HG03103 (cell line): Measurements from ENCODE around the gene ULBP1.
"Not testable (repeated sequence)": the region's sequence is repeated elsewhere in the genome, so short reads cannot be mapped to it uniquely, and the experiment has no call there.

Source experiments
- ATAC-seq: cut with Tn5 transposase; IDR thresholded peaks from one replicate; pipeline ENCODE4 v1.9.1; 2021; ENCODE audit warnings: low read depth; ENCODE audit not compliant: unreplicated experiment

The ULBP1 gene

DNA sequence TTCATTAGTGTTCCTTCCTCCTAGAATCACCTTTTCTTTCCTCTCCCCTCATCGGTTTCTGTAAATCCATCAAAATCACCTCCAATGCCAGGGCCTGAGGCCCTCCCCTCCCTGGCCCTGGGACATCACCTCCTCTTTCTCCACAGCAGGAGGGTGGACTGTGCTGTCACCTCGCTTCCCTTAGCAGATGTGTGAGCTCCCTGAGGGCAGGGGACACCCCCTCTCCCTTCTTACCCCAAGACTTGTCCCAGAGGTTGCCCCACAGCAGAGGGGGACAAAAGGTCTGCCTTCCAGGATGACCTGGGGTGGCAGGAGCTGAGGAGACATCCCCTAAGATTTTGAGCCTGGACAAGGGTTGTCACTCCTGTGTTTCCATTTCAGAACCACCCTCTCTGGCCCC, 5.9 kb downstream of the ULBP1 start:
- no peak for ATAC-seq

GRCh38 chr6:149974394-149974793, 10.7 kb downstream of the ULBP1 start:
- ATAC-seq, result not testable (repeated sequence)

- no peak for ATAC-seq
These were observed 11.1 kb downstream of the ULBP1 start for GRCh38 chr6:149974825-149975224.

DNA sequence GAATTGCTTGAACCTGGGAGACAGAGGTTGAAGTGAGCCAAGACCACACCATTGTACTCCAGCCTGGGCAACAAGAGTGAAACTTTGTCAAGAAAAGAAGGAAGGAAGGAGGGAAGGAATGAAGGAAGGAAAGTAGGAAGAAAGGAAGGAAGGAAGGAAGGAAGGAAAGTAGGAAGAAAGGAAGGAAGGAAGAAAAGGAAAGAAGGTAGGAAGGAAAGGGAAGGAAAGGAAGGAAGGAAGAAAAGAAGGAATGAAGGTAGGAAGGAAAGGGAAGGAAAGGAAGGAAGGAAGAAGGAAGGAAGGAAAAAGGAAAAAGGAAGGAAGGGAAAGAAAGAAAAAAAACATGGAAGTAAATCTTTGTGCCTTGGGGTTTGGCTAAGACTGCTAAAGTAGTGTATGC, 11.7 kb downstream of the ULBP1 start:
- ATAC-seq, result no peak

- ATAC-seq, result no peak
These were observed 13.5 kb downstream of the ULBP1 start for GRCh38 chr6:149977221-149977620.

DNA sequence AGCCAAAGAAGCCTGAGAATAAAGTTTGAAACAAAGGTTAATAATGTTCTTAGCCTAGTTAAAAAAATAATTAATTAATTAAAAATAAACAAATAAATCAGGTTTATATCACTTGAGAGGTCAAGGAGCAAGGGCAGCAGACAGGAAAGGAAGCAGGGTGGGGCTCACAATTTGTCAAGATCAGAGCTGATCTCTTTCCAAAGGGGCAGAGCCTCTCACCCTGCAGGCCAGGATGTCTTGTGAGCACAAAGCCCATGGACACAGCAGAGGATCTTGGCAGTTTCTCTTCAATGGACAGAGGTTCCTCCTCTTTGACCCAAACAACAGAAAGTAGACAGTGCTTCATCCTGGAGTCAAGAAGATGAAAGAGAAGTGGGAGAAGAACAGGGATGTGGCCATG, 14.9 kb downstream of the ULBP1 start:
- no peak for ATAC-seq

GRCh38 chr6:149979293-149979692, 15.6 kb downstream of the ULBP1 start:
- ATAC-seq, result no peak

DNA sequence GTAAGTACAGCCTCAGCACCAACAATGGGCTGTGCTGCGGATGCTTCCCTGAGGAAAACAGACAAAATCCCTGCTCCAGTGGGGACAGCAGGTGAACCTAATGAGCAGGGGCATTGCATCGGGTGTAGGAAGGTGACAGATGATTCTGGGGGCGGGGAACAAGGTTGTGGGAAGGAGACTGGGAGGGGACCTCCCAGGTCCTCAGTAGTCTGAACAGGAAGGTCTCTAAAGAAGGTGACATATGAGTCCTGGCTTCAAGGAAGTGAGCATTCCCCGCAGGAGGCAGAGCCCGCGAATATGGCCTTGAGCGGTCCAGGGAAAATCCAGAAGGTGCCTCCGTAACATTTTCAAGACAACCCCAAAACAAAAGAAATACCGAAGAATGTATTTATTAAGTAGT, 19.4 kb downstream of the ULBP1 start:
- ATAC-seq, result no peak

- ATAC-seq, result no peak
These were observed 21.0 kb downstream of the ULBP1 start for GRCh38 chr6:149984773-149985172.

DNA sequence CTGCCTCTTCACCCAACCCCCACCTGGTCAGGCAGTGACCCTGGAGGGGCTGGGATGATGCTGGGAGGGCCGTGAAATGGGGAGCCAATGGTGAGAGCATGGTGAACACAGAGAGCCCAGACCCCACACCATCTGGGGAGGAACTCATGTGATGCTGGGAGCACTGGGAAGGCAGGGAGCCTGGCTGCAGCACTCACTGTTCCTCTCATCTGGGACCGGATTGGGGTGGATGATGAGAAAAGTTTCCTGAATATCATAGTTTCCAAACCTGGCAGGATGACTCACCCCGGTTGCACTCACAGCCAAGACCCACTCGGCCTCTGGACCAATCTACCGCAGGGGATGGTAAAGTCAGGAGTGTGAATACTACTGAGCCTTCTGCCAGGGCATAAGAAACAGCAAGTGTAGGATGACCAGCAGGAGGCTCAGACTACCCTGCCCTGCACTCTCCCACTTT, 21.8 kb downstream of the ULBP1 start:
- ATAC-seq, result no peak

DNA sequence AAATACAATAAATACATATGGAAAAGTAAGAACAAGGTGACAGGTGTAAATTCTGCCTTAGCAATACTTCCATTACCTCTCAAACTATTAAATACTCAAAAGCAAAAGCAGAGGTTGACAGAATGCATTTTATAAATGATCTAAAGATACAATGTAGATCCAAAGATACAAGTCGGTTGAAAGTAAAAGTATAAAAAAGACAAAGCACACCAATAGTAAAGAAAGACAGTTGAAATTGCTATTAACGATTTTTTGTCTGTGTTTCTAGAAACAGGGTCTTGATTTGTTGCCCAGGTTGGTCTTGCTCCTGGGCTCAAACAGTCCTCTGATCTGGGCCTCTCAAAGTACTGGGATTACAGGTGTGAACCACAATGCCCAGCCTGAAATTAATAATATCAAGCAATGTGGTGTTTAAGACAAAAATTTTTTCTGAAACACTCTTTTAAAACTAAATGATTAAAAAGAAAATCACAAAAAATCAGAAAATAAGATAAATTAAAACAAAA, 23.9 kb downstream of the ULBP1 start:
- no peak for ATAC-seq

- ATAC-seq, result no peak
These were observed 25.0 kb downstream of the ULBP1 start for GRCh38 chr6:149988550-149989346.

GRCh38 chr6:149990212-149990660, 26.5 kb downstream of the ULBP1 start:
- no peak for ATAC-seq

GRCh38 chr6:149990661-149991471, 27.1 kb downstream of the ULBP1 start:
- no peak for ATAC-seq

GRCh38 chr6:149991472-149991795, 27.7 kb downstream of the ULBP1 start:
- not testable (repeated sequence) for ATAC-seq

GRCh38 chr6:149991838-149992237, 28.1 kb downstream of the ULBP1 start:
- no peak for ATAC-seq

DNA sequence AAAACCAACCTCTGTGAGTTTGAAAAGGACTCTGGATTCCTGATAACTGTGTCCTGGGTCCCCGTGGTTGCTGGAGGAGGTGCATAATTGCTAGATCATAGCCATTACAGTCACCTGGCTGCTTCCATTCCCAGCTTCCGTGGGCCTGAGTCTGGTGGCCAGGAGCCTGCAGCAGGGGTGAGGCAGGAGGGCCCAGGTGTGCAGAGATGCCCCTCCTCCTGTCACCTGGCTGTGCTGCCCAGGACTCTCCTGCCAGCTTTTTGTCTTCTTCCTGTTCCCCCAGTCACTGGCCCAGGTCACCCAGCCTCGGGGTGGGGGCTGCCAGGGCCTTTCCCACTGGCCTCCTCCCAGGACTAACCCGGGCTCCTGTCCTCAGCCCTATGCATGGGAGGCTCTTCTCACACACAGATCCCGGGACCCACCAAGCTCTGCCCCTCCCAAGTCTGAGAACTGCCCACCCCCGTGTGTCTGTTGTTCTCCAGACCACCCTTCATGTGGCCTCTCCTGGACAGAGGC, 31.6 kb downstream of the ULBP1 start:
- no peak for ATAC-seq

GRCh38 chr6:149995971-149996370, 32.2 kb downstream of the ULBP1 start:
- ATAC-seq, result no peak

GRCh38 chr6:149999636-150000035, 35.9 kb downstream of the ULBP1 start:
- ATAC-seq, result no peak

DNA sequence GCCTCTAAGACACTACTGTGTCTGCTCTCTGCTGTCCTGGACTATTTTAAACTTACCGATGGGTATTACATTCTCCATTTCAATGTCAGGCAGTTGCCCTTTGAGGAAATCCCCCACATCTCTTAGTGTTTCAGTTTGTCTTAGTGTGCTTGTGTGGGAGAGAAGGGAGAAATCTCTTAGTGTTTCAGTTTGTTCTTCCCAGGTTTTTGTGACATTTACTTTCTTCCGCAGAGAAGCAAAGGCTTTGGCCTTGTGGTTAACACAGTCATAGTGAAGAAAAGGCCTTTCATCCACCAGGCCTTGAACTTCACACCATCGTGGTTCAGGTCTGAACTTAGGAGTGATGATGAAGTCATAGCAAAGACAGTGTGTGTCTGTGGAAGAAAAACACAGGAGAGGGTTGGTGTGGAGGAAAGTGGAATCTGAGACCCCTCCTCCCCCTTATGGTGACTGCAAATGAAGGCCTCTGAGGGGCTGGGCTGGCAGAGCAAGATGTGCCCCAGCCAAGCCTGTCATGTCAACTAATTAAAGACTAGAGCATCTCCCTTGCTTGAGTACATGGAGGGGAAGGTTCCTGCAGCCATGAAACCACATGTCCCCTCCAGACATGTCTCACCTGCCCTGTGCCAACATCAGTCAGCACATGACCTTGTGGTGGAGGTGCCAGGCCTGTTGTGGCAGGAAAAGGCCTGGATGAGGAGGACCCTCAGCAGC, 37.7 kb downstream of the ULBP1 start:
- no peak for ATAC-seq

- no peak for ATAC-seq
These were observed 39.0 kb downstream of the ULBP1 start for GRCh38 chr6:150002710-150003109.
